Mesothelial cell of epicardium (in vitro differentiated cells): Measurements from ENCODE around the gene DNAH8. TPM values are rescaled to one million over a fixed set of nuclear protein-coding genes. Genes with fewer than 3 reads are reported as not detected.
"Not testable (repeated sequence)": the region's sequence is repeated elsewhere in the genome, so short reads cannot be mapped to it uniquely, and the experiment has no call there.

ENCODE experiments used
- DNase-seq, 2 experiments: peaks; one replicate each; pipeline ENCODE4 v3.0.0; 2021; ENCODE audit warnings: low spot score in 2 of 2; ENCODE audit not compliant: unreplicated experiment in 2 of 2
- H3K27ac Mint-ChIP-seq: 2 replicates; pipeline ENCODE4 v1.8.0; 2021; ENCODE audit warnings: mixed read lengths
- H3K27me3 Mint-ChIP-seq: 2 replicates; pipeline ENCODE4 v1.8.0; 2021; ENCODE audit warnings: low read depth, mixed read lengths
- H3K36me3 Mint-ChIP-seq: 2 replicates; pipeline ENCODE4 v1.8.0; 2021; ENCODE audit warnings: mixed read lengths
- H3K4me1 Mint-ChIP-seq: 2 replicates; pipeline ENCODE4 v1.8.0; 2021; ENCODE audit warnings: mixed read lengths
- H3K4me3 Mint-ChIP-seq: 2 replicates; pipeline ENCODE4 v1.8.0; 2021; ENCODE audit warnings: mild to moderate bottlenecking, moderate library complexity, mixed read lengths
- H3K9me3 Mint-ChIP-seq: 2 replicates; pipeline ENCODE4 v1.8.0; 2021; ENCODE audit warnings: mixed read lengths
- total RNA-seq: library from RNA; stranded (reverse); gene quantifications from 3 replicates; pipeline ENCODE4 v1.2.1, GENCODE V29; 2021
- TF ChIP-seq, protein P1 (sequence below): fragments of 200-600 bp; sonication (generic); IDR thresholded peaks from one replicate; pipeline ENCODE4 v1.5.0; 2021; ENCODE audit warnings: antibody characterized with exemption; ENCODE audit not compliant: unreplicated experiment

DNAH8 gene
- total RNA-seq, 1 donor from 2014 or later = 0.25 TPM

DNA sequence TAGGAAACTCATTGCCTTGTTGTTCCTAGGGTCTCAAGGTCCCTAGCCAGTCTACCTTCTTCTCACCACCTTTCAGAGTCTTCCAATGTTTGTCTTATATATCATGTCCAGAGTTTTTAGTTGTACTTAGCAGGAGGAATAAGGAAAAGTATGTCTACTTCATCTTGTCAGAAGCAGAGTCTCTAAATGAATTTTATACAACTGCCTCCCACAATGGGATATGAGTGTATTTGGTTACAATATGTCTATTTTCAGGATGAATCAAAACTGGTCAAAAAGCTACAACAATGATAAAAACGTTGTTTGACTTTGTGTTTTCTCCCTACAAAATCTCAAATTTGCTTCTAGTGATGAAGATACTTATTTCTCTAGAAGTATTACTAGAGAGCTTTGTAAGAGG lies 19.2 kb upstream of the DNAH8 start:
- H3K36me3 Mint-ChIP-seq = peaks cover 56% of the 10 kb centered on the region
- TF ChIP-seq, protein P1, sequence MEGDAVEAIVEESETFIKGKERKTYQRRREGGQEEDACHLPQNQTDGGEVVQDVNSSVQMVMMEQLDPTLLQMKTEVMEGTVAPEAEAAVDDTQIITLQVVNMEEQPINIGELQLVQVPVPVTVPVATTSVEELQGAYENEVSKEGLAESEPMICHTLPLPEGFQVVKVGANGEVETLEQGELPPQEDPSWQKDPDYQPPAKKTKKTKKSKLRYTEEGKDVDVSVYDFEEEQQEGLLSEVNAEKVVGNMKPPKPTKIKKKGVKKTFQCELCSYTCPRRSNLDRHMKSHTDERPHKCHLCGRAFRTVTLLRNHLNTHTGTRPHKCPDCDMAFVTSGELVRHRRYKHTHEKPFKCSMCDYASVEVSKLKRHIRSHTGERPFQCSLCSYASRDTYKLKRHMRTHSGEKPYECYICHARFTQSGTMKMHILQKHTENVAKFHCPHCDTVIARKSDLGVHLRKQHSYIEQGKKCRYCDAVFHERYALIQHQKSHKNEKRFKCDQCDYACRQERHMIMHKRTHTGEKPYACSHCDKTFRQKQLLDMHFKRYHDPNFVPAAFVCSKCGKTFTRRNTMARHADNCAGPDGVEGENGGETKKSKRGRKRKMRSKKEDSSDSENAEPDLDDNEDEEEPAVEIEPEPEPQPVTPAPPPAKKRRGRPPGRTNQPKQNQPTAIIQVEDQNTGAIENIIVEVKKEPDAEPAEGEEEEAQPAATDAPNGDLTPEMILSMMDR = no peak
- no peaks in the 10 kb centered on the region for H3K27me3 Mint-ChIP-seq
- H3K4me1 Mint-ChIP-seq = no peaks in the 10 kb centered on the region
- DNase-seq = no peak
- H3K9me3 Mint-ChIP-seq = peaks cover 37% of the 10 kb centered on the region
- no peak overlapping the region for H3K27ac Mint-ChIP-seq
- H3K4me3 Mint-ChIP-seq = no peak overlapping the region

DNA sequence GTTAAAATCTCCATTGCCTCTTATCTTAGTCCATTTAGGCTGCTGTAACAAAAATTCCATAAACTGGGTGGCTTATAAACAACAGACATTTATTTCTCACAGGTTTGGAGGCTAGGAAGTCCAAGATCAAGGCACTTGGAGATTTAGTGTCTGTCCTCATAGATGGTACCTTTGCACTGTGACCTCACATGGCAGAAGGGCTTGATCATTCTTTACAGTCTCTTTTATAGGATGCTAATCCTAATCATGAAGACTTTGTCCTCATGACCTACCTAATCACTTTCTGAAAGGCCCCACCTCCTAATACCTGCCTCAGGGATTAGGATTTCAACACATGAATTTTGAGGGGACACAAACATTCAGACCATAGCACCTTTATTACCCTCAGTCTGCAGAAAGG lies 18.8 kb upstream of the DNAH8 start:
- Mint-ChIP-seq H3K27ac (no peak overlapping the region), H3K4me3 (no peak overlapping the region), H3K27me3 (no peaks in the 10 kb centered on the region), H3K4me1 (no peaks in the 10 kb centered on the region), H3K36me3 (peaks cover 60% of the 10 kb centered on the region), H3K9me3 (peaks cover 38% of the 10 kb centered on the region)
- TF ChIP-seq, protein P1 = no peak
- no peak for DNase-seq

DNA sequence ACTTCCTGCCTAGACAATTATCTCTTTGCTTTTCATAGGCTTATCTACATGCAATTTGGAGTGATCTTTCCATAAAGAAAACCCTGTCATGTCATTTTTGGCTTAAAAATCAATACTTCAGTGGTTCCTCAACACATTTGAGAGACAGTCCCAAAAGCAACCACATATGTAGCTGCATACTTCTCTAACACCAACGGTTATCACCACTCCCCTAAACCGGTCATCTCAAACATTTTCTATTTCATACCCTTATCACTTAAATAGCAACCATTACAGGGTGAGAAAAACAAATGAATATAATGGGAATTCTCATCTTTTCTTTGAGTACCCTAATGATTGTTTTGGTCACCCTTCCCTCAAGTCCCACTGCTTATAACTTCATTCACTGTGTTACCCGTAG lies 17.3 kb upstream of the DNAH8 start:
- H3K36me3 Mint-ChIP-seq = peaks cover 64% of the 10 kb centered on the region
- no peak overlapping the region for H3K4me3 Mint-ChIP-seq
- DNase-seq = no peak
- peaks cover 41% of the 10 kb centered on the region for H3K9me3 Mint-ChIP-seq
- TF ChIP-seq, protein P1 = no peak
- H3K27me3 Mint-ChIP-seq = no peaks in the 10 kb centered on the region
- H3K27ac Mint-ChIP-seq = no peak overlapping the region
- peaks cover 10% of the 10 kb centered on the region for H3K4me1 Mint-ChIP-seq

DNA sequence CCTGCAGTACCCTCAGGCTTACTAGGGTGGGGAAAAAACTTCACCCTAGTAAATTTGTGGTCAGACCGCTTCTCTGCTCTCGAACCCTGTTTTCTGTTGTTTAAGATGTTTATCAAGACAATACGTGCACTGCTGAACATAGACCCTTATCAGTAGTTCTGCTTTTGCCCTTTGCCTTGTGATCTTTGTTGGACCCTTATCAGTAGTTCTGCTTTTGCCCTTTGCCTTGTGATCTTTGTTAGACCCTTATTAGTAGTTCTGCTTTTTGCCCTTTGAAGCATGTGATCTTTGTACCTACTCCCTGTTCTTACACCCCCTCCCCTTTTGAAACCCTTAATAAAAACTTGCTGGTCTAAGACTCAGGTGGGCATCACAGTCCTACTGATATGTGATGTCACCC lies 15.4 kb upstream of the DNAH8 start:
- not testable (repeated sequence) for DNase-seq, H3K27ac Mint-ChIP-seq, H3K4me3 Mint-ChIP-seq, H3K27me3 Mint-ChIP-seq
- peaks cover 56% of the 10 kb centered on the region for H3K36me3 Mint-ChIP-seq
- peaks cover 36% of the 10 kb centered on the region for H3K9me3 Mint-ChIP-seq
- H3K4me1 Mint-ChIP-seq = peaks cover 18% of the 10 kb centered on the region

DNA sequence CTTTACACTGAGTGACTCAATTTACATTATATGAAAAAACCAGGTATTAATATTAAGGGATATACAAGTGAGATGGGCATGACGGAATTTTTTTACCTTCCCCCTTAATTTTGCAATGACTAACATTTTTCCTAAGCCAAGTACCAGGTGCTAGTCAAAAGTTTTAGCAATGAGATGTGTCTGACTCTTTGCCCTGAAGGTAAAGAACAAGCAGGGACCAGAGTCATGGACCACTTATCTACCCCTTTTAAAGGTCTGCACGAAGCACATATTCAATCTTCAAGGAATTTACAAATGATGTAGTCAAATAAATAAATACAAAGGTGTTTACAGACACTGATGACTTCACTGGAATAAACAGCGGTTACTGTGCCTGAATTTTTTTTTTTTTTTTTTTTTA lies 13.6 kb upstream of the DNAH8 start:
- Mint-ChIP-seq H3K4me3 (peak overlapping the region; percentile 77), H3K4me1 (peaks cover 18% of the 10 kb centered on the region), H3K27ac (peak overlapping the region; percentile 28), H3K9me3 (peaks cover 32% of the 10 kb centered on the region), H3K36me3 (peaks cover 45% of the 10 kb centered on the region), H3K27me3 (peaks cover 2% of the 10 kb centered on the region)
- DNase-seq = no peak
- TF ChIP-seq, protein P1 = no peak

DNA sequence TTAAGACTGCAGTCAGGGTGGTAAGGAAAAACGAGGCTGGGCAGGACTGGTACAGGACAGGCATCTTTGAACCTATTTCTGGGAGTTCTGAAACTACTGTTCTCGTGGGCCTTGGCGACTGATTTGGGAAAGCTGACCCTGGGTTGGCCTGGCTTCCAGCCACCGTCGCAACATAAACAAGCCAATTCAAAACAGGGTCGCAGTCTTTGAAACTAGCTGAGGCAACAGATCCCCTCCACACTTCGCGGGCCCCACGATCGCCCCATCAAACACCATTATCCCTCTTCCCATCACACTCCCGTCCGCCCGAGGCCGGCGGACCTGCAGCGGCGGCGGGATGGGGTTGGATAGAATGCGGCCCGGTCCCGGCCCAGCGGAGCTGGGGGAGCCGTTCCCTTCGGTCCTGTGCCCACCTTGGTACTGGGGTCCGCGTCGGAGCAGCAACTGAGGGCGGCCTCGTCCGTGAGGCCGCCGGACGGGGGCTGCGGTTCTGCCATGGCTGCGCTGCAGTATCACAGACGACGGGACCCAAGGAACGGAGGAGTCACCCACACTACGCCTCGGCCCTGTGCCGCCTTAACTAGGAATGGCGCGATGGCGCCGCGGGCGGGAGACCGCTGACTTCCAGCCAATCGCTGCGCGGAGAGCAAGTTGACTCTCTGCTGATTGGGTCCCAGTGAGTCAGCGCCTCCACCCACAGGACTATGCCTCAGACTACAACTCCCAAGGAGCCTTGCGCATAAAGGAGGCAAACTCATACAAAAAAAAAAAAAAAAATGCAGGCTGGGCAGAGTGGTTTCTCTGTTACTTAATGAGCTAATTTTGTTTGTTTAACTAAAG lies 12.3 kb upstream of the DNAH8 start, which contains the start of gene GLO1:
Gene GLO1, minus strand, starts transcription at position 588 of the 840 bp plus-strand sequence. Its CDS starts 91 bp downstream, at position 497.
- Mint-ChIP-seq H3K27me3 (peaks cover 7% of the 10 kb centered on the region), H3K27ac (peak within 1 kb of the TSS; percentile 93), H3K4me3 (peak within 1 kb of the TSS; percentile 77), H3K9me3 (peaks cover 28% of the 10 kb centered on the region), H3K4me1 (peaks cover 18% of the 10 kb centered on the region), H3K36me3 (peaks cover 36% of the 10 kb centered on the region)
- TF ChIP-seq, protein P1 = no peak
- DNase-seq = peak; percentile 94
